ENCODE measurements around the gene BAG2.

Gene BAG2

DNA sequence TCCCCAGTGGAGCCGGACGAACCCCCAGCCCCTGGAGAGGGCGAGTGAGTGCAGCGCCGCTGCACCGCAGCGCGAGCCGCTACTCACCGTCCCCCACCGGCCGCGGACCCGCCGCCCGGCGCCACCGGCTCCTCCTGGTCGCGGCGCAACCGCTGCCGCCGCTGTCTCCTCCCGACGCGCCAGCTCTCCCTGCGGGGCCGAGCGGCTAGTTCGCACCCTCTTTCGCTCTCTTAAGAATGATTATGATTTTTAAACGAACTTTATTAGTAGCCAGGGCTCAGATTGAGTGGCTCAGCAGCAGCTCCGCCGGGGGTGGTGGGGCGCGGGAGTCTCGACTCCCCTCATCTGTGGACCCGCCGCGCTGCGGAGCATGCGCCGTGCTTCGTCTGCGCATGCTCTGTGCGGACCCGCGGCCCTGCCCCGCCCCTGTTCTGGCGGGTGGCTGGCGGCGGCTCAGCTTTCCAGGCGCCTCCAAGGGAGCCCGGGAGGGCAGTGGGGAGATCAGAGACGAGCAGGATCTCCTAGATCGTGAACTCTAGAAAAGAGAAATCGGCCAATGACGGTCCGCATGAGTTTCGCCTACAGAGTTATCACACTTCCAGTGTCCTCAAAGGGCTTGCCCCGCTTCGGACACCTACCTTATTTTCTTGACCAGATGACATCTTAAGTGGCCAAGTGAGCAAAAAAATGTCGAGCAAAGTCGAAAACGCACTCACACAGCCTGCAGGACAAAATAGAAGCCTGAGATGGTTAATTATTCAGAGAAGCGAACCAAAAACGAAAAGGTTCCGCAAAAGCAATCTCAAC is 50.0 kb downstream of the BAG2 start, which contains the start of gene RAB23:
TSS of gene RAB23 (minus strand) at position 372 of the 807 bp plus-strand sequence. CDS start 11,927 bp downstream, outside the sequence.
- peak; percentile 79 for DNase-seq (ENCODE audit: low read depth)

DNA sequence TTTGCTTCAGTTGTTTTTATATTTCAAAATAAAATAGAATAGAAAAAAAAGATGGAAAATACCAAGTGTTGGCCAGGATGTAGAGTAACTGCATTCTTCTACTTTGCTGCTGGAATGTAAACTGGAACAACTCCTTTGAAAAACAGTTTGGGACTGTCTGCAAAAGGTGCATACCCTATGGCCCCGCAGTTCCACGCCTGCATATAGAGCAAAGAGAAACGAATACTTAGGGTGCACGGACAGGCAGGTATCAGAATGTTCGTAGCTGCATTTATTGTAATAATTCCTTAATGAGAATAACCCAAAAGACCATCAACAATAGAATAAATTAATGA is 50.6 kb downstream of the BAG2 start:
- no peak for DNase-seq (ENCODE audit: low read depth)

DNA sequence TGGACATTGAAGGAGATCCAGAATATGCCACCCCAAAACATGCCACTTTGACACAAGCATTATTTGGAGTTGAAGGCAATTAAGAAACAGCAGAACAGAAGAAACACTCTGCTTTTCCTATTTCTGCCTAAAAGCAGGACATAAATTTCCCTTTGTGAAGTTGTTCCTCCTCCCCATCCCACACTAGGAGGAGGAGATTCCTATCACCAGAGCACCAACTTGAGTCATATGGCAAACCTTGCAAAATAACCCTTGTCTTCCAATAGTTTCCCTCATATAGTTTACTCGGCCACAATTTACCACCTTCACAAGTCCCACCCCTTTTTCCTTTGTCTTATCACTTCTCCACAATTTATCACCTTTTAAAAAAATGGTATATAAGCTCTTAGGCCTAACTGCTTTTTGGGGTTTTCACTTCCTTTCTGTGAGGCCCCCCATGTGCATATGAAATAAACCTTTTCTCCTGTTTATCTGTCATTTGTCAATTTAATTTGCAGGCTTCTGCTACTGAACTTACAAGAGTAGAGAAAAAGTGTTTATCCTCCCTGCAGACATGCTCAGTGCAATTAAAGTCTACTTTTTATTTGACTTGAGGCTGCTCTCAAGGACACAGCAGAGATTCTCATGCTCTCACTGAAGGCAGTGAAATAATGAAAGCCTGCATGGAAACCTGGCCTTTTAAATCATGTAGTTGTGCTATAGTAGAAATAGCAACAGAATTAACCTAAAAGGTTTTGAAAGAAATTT is 52.8 kb downstream of the BAG2 start:
- no peak for DNase-seq (ENCODE audit: low read depth)

DNA sequence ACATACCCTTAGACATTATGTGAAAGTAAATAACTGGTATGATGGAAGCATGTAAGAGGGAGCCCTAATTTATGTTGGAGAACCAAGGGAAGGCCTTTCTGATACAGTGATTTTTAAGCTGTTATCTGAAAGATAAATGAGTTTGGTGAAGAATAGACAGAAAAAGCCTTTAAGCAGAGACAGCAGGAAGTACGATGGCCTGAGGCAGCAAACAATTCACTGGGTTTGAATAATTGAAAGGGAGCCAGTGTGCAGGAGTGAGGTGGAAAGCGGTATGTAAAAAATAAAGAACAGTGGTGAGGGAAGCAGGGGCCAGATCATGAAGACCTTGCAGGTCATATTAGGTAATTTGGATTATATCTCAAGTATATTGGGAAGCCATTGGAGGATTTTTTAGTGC is 54.1 kb downstream of the BAG2 start:
- DNase-seq (ENCODE audit: low read depth) = no peak
